ENCODE measurements around the gene BST2.
"Not testable (repeated sequence)": the region's sequence is repeated elsewhere in the genome, so short reads cannot be mapped to it uniquely, and the experiment has no call there.

BST2 gene

GRCh38 chr19:17385878-17386611 is 19.4 kb downstream of the BST2 start:
- DNase-seq: peak; percentile 74

GRCh38 chr19:17380426-17381138 is 24.8 kb downstream of the BST2 start:
- DNase-seq: no peak

- DNase-seq: peak; percentile 38
Observed at GRCh38 chr19:17379221-17379631, 26.2 kb downstream of the BST2 start.

- no peak for DNase-seq
Observed at GRCh38 chr19:17378271-17378670, 27.2 kb downstream of the BST2 start.

- no peak for DNase-seq
Observed at GRCh38 chr19:17376935-17377600, 28.4 kb downstream of the BST2 start, which contains the start of gene PLVAP. Gene PLVAP, minus strand, starts transcription at chr19:17377342. Its CDS starts 54 bp downstream, at chr19:17377288.

- no peak for DNase-seq
Observed at GRCh38 chr19:17370026-17370587, 35.3 kb downstream of the BST2 start.

- no peak for DNase-seq
Observed at GRCh38 chr19:17365361-17365760, 40.1 kb downstream of the BST2 start.

GRCh38 chr19:17363852-17364605 is 41.4 kb downstream of the BST2 start:
- not testable (repeated sequence) for DNase-seq

- no peak for DNase-seq
Observed at GRCh38 chr19:17359905-17360800, 45.3 kb downstream of the BST2 start.

GRCh38 chr19:17358395-17358794 is 47.0 kb downstream of the BST2 start:
- DNase-seq: no peak

GRCh38 chr19:17357724-17358123 is 47.7 kb downstream of the BST2 start:
- DNase-seq: no peak

GRCh38 chr19:17357078-17357666 is 48.3 kb downstream of the BST2 start:
- no peak for DNase-seq

- DNase-seq: no peak
Observed at GRCh38 chr19:17353386-17353785, 52.0 kb downstream of the BST2 start.
